Breast epithelium (tissue), 3 donors: ENCODE measurements around the gene CETN3.

Experiments used
- CTCF ChIP-seq, 3 donors: fragments of 450-650 bp; IDR thresholded peaks; one replicate each; pipeline ENCODE4 v1.5.1; 2016 to 2017; ENCODE audit warnings: antibody characterized with exemption in 3 of 3, mild to moderate bottlenecking in 3 of 3, moderate library complexity in 3 of 3
- POLR2A ChIP-seq: fragments of 450-650 bp; IDR thresholded peaks from one replicate; pipeline ENCODE4 v1.6.1; 2016; ENCODE audit warnings: antibody characterized with exemption, mild to moderate bottlenecking, moderate library complexity
- POLR2AphosphoS5 ChIP-seq, 3 donors: sonication (generic); formaldehyde crosslinking; IDR thresholded peaks; one replicate each; pipeline ENCODE4 v1.6.1; 2017; ENCODE audit warnings: antibody characterized with exemption in 3 of 3

GRCh38 chr5:90378752-90379151 lies 30.8 kb downstream of the CETN3 start:
- TF ChIP-seq CTCF (IDR thresholded peaks at IDR 0.05) = no peak
- TF ChIP-seq POLR2A = no peak
- no peak for TF ChIP-seq POLR2AphosphoS5 (IDR thresholded peaks at IDR 0.05)
